IPS-NIHi7 (cell line): ENCODE data around the gene SMCO2.
A peak's percentile ranks its signal among the peaks of the same experiment; 100 is the strongest.

Source experiments
- DNase-seq: peaks from one replicate; pipeline ENCODE4 v3.0.0; 2012; ENCODE audit warnings: mixed read lengths; ENCODE audit errors: extremely low spot score

Gene SMCO2

DNA sequence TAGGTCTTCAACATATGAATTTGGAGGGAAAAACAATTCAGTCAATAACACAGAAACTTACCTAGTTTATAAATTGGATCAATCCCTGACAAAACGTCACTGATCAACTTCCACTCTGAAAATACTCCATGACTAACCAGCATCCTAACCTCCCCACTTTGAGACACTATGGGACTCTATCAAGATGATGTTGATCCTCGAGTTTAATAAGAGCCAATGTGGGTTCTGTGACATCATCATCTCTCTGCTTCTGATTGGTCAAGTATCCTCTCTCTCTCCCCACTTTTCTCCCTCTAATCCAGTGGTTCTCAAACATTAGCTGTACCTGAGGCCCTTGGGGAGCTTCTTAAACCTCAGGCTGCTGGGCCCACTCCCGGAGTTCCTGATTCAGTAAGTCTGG lies at the start of gene SMCO2:
Gene SMCO2 (plus strand): TSS at position 301 of the 400 bp plus-strand sequence. CDS start 23,896 bp downstream, outside the sequence.
- DNase-seq = no peak

DNA sequence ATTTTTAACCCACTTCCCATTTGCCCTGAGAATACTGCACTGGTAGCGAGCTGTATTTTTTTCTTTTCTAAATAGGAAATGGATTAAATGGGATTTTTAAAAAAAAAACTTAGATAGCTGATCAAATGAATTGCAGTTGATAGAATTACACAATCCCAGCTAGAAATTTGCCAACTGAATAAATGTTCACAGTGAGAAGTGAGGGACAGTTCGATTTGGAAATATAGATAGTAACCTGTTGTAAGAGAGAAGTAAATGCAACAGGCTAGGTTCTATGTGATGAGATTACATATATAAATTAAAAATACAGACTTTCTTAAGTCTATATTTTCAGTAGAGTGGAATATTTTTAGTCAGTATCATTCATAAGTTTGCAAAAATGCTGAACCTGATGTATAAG lies 48.1 kb upstream of the SMCO2 start:
- DNase-seq = no peak

DNA sequence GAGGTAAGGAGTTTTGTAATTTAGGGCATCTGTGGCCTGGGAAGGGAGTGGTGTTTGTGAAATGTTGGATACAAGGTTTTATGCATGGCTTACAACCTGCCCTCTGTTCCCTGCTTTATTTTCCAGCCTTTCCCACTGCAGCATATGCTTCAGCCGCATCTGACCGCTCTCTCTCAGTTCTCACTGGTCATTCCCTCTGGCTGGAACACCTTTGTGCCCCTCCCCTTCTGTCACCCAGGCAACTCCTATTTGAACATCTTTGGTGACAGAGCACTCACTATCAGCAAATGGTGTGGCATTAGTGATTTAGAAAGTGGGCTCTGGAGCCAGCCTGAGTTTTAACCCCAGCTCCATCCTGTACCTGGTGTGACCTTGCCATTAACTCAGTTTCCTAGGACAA lies 47.5 kb upstream of the SMCO2 start:
- no peak for DNase-seq

DNA sequence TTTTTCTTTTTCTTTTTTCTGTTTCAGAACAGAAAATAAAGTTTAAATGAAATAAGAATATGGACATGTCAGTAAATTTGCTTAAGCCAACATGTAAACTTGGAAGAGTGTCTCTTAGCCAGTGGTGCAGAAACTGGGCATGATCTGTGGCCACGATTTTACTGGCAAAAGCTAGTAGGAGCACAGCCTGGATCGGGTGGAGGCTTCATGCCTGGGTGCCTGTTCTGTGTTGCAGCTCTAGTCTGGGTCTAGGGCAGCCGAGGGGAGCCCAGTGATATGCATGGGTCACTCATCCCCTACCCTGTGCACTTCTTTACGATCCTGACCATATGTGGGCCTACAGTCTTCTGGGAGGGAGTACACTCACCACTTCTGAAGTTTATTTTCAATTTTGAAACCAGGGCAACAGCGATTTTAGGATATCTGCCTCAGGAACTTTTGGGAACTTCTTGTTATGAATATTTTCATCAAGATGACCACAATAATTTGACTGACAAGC lies 45.6 kb upstream of the SMCO2 start:
- DNase-seq = no peak

DNA sequence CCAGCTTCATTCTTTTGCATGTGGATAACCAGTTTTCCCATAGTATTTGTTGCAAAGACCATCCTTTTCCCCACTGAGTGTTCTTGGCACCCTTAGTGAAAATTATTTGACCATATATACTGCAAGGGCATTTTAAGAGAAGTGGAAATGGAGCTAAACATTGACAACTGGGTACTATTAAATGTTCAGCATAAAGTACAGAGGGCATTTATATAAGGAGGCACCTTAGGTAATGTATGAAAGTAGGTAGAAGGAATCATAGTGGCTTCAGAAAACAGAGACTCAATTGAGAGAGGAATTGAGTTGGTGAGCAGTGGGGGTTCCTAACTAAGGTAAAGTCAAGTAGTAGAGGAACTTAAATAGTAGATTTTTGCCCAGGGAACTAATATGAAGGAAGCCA lies 34.5 kb upstream of the SMCO2 start:
- no peak for DNase-seq

DNA sequence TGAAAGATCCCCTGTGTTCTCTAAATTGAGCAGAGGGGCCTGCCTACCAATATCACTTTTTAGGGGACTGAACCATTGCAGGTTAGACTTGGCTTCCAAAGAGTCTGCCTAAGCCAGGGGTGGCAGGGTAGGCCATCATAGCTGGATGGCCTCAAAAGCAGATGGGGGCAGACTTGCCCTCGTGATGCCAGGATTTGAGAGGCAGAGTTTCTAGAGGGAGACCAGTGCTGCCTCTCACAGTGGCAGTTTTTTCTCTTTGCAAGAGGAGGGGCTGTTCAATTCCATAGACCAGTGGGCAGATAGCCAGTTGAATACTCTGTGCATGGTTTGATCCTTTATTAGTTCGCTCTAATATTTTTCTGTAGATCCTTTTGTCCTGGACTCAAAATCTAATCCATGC lies 23.8 kb upstream of the SMCO2 start:
- DNase-seq = no peak

- peak; percentile 46 for DNase-seq
These were observed 21.8 kb upstream of the SMCO2 start for GRCh38 chr12:27424631-27425230.

DNA sequence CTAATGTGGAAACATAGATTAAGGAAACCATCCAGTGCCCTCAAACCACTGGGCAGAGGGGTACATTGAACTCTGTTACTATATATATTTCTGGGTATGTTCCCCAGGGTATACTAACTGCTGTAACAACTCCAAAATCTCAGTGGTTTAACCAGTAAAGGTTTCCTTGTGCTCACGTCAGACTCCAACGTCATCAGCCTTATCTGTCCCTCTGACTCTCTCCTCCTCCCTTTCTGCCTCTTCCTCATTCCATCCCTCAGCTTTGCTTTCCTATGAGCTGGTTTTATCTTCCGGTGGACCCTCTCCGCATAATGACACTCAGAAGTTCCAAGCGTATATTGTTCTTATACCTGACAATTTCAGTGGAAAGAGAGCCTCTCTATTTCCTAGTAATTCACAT lies 21.2 kb upstream of the SMCO2 start:
- no peak for DNase-seq

DNA sequence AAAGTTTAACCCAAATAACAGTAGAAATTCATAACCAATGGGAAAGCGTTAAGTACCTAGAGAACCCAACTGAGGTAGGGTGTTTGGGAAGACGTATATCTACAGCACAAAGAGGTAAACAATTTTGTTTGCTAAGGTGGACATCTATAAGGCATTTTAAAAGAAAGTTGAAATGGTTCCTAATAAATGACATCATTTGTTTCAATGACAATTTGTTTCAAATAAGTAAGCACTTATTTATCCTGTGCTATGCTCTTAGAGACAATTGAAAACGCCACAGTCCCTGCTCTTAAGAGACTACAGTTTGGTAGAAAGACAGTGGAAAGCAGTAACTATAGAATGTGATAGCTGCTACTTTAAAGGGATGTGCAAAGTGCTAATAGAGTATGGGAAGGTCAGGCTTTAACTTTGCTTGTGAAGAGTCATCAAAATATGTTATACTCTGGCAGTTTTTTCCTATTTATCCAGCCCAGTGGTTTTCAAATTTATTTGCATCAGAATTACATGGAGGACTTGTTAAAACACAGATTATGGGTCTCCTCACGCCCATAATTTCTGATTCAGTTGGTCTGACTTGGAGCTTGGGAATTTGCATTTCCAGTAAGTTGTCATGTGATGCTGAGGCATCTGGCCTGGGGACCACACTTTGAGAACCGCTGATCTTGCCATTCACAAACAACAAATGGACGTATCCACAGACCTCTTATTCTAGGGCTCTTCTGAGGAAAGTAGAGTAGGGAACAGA lies 19.6 kb upstream of the SMCO2 start:
- no peak for DNase-seq

GRCh38 chr12:27427824-27428223 lies 18.7 kb upstream of the SMCO2 start:
- no peak for DNase-seq

- no peak for DNase-seq
These were observed 18.1 kb upstream of the SMCO2 start for GRCh38 chr12:27428466-27428865.

DNA sequence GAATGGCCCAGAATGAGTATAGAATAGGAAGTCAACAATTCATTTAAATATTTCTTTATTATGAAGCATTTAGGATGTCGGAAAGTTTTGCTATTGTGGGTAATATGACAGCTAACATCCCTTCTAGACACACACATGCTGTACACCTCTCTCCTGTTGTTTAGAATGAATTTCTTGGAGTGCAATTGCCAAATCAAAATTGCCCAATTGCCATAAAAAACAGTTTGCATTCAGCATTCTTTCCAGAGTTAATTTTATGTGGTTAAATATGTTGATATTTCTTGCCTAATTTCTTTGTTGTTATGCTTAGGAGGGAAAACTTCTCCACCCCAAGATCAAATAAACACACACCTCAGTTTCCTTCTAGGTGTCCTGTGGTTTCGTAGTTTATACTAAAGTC lies 16.9 kb upstream of the SMCO2 start:
- DNase-seq = no peak

DNA sequence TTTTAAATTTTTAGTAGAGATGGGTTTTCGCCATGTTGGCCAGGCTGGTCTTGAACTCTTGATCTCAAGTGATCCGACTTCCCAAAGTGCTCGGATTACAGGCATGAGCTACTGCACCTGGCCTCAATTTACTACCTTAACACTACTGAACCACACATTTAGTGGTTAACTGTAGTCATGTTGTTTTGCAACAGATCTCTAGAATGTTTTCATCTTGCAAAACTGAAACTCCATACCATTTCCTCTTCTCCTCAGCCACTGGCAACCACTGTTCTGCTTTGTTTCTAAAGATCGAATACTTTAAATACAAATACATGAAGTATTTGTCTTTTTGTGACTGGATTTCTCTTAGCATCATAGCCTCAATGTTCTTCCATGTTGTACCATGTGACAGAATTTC lies 15.4 kb upstream of the SMCO2 start:
- DNase-seq = no peak

GRCh38 chr12:27434673-27435565 lies 11.6 kb upstream of the SMCO2 start:
- no peak for DNase-seq

DNA sequence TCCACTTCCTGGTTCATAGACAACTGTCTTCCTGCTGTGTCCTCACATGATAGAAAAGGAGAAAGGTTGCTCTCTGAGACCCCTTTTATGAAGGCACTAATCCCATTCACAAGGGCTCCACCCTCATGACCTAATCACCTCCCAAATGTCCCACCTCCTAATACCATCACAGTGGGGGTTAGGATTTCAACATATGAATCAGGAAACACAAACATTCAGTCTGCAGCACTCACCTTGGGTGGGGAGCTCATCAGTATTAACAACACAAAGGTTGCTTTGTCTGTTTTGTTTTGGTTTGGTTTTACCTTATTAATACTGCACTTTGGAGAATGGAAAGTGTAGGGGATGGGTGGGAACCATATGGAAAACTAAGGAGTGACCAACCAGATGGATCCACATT lies 10.5 kb upstream of the SMCO2 start:
- no peak for DNase-seq

DNA sequence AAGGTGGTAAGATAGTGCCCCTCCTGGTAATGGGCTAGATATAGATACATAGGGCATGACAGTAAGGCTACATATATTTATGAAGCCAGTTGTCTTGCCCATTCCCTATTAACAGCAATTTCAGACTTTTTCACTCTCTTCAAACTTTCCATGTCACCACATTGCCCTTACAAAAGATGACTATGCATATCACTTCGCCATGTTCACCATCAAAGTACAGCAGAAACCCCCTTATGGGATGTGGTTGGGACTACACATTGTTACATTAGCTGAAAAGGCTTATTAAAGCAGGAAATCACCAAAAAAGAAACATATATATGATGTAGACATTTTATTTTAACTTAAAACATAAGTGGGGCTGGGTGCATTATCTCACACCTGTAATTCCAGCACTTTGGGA lies 9.8 kb upstream of the SMCO2 start:
- no peak for DNase-seq

DNA sequence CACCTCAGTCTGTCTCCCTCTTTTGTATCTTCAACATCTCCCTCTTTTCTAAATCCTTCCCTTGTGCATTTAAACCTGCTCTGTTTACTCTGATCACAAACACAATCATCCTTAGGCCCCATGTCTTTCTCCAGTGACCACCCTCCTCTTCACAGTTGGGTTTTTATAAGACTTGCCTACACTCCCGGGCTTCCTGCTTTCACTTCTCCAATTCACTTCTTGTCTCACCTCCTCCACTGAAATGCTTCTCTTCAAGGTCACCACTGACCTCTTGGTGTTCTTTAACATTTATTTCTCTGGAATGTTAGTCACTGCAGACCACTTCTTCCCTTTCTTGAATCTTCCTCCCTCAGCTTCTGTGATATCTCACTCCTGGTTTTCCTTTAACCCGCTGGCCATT lies 8.7 kb upstream of the SMCO2 start:
- DNase-seq = no peak

DNA sequence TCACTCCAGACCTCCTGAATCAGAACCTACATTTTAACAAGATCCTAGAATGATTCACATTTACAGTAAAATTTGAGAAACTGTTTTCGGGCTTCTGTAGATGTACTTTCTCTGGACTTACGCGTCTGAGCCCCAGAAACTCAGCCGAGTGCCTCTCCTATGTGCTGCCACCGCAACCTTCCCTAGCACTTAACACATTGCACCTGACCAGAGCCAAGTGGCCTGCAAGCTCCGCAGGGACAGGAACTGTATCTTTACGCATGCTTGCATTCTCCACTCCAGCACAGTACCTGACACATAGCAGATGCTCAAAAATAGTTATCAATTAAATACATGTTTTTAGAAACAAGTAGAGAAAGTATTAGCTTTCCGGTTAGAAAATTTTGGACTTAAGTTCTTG lies 1.2 kb downstream of the SMCO2 start:
- no peak for DNase-seq

GRCh38 chr12:27449026-27449425 lies 2.5 kb downstream of the SMCO2 start:
- DNase-seq = no peak

DNA sequence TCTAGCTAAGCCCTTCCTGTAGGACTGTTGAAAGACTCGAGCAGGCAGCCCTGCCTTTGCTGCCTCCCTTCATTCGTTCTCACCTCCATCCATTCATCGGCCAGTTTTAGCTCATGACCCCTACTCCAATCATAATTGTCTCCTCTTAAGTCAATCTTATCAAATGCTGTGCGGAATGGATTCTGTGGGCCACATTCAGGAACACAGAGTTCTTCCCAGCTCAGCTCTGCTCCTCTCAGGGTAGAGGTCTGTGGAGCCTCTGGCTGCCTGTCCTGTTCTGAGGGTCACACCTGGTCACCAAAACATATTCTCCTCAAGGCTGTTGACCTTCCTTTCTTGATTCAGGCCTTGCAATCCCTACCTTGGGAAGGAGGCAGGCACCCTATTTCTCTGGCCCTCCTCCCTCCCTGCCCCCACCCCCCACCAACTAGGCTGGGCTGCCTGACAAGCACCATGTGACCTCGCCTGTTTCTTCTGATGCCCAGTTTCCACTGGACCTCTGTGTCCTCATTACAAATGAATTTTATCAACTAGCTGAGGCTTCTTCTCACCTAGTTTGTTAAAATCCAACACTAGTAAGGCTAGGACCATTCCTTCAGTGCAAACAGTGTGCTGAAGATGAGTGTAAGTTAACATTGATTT lies 3.5 kb downstream of the SMCO2 start:
- DNase-seq = no peak

DNA sequence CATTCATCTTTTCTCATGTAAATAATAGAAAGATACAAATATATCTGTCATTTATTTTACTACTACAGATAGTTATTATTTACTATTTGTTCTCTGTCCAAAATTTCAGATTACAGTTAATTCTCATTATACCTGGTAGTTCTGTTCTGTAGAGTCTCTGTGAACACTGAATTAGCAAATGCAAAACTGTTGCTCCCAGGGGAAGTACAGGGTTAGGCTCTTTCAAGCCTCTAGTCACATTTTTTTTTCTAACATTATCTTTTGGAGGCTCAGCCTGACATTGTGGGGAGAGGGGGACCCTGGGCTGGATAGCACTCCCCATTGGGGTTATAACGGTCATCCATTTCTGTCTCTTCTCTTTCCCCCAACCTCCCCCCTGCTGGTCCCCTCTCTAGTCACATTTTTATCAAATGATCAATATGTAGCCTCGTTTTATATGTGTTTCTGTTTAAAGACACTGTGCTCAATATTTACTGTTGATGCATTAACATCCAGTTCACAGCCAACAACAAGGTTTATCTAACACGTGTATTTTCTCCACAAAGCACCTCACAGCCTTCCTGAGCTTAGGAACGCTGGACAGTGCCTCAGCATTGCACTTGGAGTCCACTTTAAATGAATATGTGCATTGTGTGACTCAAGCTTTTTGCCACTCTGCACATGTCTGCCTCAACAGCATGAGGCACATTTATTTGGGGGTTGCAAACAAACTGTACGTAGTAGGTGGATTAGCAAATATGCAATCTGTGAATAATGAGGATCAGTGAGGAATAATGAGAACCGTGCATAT lies 4.7 kb downstream of the SMCO2 start:
- no peak for DNase-seq
